Measurements from ENCODE around the gene TMEM119.
"Not testable (repeated sequence)": the region's sequence is repeated elsewhere in the genome, so short reads cannot be mapped to it uniquely, and the experiment has no call there.

TMEM119 gene

DNA sequence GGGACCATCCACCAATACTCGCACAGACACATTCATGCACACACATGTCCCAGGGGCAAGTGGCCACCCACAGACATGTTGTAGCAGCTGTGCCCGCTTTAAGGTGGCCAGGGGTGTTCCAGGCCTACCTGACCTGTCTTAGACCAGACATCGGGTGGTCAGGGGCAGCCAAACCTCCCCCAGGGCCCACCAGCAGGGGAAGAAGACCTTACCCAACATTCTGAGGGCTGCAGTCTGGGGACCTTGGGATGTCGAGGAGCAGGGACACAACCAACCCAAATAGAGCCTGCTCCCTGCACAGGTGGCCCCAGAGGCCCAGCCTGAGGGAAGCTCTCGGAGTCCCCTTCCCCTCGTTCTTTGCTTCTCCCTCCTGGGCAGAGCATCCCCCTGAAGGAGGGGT lies 1.7 kb upstream of the TMEM119 start:
- DNase-seq = no peak

DNA sequence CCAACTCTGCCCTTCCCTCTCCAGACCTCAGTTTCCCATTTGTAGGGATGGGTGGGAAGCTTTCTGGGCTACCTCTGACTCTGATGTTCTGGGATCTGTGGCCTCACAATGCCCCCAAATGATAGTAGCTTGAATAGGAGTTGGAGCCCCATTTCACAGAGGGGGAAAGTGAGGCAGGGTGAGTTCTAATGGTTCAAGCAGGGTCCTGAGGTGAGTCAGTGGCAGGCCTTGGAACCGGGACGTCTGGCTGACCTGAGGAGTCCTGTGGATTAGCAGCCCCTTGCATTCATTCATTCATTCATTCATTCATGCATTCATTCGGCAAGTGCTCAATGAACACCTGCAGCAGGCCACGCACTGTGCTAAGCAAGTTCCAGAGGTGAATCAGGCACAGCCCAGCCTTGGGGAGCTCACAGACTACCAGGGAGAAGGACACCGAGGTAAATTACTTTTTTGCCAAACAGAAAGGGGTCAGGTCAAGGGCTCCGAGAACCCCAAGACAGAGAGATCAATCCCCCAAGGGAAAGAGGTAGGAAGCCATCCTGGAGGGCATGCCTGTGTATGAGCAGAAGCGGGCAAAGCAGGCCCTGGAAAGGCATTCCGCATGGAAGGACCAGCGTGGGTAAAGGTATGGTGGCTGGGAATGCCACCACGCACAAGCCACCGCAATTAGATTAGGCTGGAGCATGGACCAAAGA lies 818 bp upstream of the TMEM119 start:
- no peak for DNase-seq

DNA sequence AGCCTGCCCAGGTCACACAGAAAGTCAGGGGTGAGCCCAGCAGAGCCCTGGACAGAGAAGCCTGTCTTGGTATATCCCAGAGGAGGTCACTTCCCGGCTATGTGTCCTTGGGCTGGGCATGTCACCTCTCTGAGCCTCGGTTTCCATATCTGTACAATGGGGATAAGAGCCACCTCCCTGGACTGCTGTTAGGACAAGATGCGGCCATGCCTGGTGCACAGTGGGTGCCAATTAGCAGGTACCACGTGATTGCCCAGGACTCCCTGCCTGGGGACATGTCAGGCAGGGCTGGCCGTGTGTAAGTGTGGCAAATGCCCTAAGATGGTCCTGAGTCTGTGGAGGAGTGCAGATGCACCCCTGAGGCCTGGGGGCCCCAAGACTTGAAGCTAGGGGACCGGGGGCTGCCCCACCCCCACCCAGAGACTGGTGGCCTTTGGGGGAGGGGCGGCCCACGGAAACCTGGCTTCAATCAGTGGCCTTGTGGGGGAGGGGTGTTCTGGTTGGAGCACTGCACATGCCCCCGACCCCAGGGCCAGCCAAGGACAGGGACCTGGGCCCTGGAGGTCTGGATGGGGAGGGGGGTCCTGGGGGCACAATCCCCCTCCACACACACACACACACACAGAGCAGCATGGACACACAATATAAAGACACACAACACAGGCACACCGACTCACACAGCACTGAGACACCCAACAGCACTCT lies 878 bp downstream of the TMEM119 start:
- DNase-seq = no peak

GRCh38 chr12:108595711-108596647 lies 1.9 kb downstream of the TMEM119 start:
- DNase-seq = no peak

- no peak for DNase-seq
Observed at GRCh38 chr12:108594960-108595710, 2.7 kb downstream of the TMEM119 start.

DNA sequence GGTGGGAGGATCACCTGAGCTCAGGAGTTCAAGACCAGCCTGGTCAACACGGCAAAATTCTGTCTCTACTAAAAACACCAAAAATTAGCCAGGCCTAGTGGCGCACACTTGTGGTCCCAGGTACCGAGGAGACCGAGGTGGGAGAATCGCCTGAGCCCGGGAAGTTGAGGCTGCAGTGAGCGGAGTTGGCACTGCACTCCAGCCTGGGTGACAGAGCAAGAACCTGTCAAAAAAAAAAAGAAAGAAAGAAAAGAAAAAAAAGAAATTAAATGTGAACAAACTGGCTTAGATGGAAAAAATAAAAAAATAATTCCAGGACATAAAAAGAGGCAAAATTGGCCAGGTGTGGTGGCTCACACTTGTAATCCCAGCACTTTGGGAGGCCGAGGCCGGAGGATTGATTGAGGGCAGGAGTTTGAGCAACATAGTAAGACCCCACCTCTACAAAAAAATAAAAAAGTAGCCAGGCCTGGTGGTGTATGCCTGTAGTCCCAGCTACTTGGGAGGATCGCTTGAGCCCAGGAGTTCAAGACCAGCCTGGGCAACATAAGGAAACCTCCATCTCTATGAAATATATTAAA lies 3.5 kb downstream of the TMEM119 start:
- no peak for DNase-seq

DNA sequence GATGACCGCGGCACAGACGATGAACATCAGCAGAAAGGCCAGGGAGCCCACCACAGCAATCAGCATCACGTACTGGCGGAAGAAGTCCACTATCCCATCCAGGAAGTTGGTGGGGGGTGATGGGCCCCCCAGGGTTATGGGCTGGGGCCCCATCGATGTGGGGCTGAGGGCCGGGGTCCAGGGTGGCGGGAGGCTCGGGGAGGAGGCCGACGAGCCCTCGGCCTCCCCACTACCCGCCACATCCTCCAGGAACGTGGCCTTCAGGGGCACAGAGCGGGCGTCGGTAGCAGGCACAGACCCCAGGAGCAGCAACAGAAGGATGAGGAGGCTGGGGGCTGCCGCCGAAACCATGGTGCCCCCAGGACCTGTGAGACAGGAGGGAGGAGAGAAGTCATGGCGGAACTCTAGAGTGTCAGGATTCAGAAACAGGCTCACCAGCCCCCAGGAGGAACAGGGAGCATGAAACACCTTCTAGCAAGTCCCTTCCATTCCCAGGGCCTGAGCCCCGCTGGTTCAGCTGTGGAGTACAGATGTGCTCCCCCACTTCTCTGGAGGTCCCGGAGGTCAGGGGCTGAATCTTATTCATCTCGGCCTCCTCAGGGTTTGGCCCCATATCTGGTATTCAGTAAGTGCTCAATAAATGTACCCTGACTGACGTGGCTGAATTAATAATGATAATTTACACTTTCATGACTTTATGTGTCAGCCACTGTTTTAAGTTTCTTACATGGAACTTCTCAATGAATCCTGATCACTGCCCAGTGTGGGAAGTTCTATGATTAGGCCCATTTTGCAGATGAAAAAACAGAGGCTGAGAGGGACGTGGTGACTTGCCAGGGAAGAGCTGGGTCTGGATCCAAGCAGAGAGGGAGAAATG lies 5.6 kb downstream of the TMEM119 start:
- DNase-seq = no peak

DNA sequence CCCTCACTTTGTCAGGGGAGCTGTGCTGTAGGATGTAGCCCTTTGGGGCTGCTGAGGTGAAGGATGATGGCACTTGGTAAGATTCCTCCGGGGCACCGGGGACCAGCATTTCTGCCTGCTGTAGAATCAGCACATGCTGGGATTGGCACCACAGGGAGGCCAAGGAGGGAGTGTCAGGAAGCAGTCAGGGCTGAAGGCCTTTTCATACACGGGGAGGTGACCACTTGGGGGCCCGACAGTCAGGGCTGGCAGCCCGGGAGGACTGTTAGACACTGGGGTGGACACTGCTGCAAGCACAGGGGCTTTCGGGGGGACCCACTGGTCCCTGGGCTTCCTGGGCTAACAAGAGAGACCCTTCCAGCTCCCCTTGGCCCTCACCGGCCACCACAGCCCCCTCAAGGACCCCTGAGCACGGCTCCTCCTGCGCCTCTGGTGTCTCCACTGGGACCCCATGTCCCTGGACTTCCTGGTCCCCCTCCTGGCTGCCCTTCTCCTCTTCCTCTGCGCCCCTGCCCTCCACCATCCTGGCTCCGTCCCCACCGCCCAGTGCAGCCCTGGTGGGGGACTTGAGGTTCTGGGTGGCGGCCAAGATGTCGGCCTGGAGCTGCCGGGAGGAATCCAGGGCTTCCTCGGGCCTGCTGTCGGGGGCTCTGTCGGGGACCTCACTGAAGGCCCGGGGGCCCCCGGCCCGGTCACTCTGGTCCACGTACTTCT lies 6.5 kb downstream of the TMEM119 start:
- DNase-seq = no peak

DNA sequence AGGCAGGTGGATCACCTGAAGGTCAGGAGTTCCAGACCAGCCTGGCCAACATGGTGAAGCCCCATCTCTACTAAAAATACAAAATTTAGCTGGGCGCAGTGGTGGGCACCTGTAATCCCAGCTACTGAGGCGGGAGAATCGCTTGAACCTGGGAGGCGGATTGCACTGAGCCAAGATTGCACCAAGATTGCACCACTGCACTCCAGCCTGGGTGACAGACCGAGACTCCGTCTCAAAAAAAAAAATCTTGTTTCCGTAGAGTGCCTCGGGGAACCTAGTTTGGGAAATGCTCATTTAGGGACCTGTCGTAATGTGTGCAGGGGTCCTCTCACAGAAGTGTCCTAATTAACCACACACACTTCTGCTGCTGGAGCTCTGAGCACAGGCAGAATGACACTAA lies 7.4 kb downstream of the TMEM119 start:
- DNase-seq = not testable (repeated sequence)

GRCh38 chr12:108589840-108590229 lies 8.0 kb downstream of the TMEM119 start:
- no peak for DNase-seq

- DNase-seq = peak; percentile 54
Observed at GRCh38 chr12:108589028-108589839, 8.7 kb downstream of the TMEM119 start.

GRCh38 chr12:108587826-108588225 lies 10.1 kb downstream of the TMEM119 start:
- DNase-seq = no peak

DNA sequence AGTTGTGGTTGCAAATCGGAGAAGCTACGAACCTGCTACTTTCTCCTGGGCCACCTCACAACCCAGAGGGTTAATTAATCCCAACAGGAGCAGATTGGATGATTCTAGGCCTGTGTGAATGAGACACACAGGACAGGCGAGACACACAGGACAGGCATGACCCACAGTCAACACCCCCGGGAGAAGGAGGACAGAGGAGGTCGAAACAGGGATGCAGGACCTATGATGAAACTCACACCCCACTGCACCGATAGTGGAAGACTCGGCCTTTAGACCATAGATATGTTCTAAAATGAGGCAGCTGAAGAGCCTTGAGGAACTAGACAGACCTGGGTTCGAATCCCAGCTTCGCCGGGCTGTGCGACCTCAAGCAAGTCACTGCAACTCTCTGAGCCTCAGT lies 11.6 kb downstream of the TMEM119 start:
- no peak for DNase-seq

- no peak for DNase-seq
Observed at GRCh38 chr12:108585864-108586263, 12.0 kb downstream of the TMEM119 start.

- DNase-seq = no peak
Observed at GRCh38 chr12:108584456-108585065, 13.3 kb downstream of the TMEM119 start.

DNA sequence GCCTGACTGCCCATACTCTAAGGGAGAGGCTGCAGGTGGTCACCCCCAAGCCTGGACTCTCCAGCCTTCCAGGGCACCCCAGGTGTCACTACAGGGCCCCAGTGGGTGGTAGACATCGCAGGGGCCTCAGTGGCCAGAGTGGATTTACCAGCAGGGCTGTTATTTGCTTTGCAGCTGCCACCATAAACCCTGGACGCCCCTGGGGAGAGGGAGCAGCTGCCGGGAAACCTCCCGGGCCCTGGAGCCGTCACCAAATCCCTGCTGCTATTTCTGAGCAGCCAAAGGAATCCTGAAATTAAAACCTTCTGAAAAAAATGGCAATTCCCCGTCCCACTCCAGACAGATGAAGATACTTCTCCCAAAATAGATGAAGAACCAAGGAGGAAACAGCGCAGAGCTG lies 13.9 kb downstream of the TMEM119 start:
- DNase-seq = no peak

DNA sequence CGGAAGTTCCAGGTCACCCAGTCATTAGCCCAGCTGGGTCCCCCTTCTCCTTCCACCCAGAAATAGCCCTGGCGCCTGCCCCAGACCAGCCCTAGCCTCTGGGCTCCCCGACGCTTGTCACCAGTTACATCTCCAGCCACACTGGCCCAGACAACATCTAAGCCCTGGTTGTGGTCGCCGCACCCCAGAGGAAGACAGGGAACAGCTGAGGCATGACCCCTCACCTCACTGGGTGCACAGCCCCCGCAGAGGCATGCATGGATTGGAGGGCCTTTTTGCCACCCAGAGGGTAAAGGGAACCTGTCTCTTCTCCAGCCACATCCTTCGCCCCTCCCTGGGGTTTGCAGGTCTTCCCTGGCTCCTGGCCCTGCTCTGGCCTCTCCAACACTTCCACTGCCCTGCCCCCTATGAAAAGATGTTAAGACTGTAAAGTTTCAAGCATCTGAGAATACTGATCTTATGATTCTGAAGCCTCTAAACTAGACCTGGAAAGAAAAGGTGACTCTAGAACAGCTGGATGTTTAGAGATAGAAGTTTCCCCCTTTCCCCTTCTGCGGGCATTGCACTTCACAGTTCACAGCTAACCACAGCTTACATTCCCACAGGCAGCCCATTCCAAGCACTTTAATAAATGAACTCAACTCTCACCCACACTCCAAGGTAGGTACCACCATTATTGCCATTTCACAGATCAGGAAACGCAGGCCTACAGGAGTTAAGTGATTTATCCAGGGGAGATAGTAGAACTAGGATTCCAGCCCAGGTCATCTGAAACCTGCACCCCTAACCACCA lies 14.7 kb downstream of the TMEM119 start:
- no peak for DNase-seq

DNA sequence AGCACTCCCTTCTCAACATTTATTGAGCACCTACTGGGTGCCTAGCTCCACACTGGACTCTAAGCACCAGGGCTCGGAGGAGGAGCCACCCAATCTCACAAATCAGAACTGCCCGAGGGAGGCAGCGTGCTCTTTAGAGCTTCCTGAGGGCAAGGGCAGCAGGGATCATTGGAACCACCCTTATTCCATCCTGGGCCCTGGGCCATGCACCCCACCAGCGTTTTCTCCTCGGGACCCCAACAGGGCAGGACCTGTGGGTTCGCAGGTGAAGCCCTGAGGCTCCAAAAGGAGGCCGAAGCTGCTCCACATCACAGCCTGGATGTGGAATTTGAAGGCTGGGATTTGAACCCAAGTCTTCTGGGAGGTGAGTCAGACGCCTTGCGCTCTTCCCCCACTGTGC lies 15.4 kb downstream of the TMEM119 start:
- no peak for DNase-seq
